A549 treated with dexamethasone at 1 μM for 4 hours (cell line): Measurements from ENCODE around the gene PTK7. TPM values are rescaled to one million over a fixed set of nuclear protein-coding genes. Genes with fewer than 3 reads are reported as not detected.

Source experiments
- total RNA-seq: library from RNA; stranded (reverse); fragments of 200-300 nt; extraction: Qiagen RNA extraction; gene quantifications from 5 replicates; pipeline ENCODE4 v1.2.3, GENCODE V29; 2022

The PTK7 gene
- total RNA-seq, result 4.0 to 5.0 TPM (median 4.4 TPM) in 5 replicates

GRCh38 chr6:43075670-43076463 lies at the start of gene PTK7:
Gene PTK7, plus strand, starts transcription at chr6:43076314. Its CDS starts 175 bp downstream, at chr6:43076489.

GRCh38 chr6:43053545-43054205 lies 22.4 kb upstream of the PTK7 start, which contains the start of gene CUL7:
Gene CUL7, minus strand, starts transcription at chr6:43053851. Its CDS starts 1,063 bp downstream, at chr6:43052788.

DNA sequence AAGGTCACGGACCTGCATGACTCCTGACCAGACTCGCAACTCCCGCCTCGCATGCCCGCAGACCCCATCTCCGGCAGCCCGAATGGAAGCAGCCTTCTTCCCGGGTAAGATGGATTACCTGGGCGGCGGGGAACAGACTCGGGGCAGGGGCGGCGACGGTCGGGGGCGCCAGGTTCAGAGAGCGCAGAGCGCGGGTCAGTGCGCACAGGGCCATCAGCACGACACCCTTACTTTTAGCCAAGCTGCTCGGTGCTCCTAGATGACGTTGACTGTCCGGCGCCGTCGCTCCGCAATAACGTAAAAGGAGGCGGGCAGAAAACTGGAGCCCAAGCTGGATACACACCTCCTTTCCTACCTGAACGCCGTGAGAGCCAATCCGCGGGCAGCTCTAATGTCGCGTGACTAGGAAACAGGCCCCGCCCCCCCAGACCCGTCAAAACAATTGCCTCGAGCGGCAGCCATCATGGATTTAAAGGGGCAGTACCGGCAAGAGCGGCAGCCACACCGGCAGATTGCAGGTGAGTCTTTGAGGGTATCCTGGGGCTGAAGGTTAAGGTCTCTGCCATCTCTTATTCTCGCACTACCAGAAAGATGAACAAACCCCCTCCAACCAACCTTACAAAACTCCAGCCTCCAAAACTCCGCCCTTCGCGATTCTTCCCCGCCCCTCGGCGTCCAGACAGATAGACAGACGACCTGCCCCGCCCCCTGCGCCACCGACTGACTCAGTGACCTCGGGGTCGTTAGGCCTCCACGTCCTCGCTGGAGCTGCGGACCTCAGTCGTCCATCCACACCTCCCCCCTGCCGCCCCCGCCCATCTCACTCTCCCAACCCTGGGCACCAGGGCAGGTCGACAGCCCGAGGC lies 16.7 kb upstream of the PTK7 start, which contains the start of the genes KLC4 and MRPL2:
Gene KLC4, plus strand, starts transcription at position 464 of the 866 bp plus-strand sequence. CDS start 1,705 bp downstream, outside the sequence.
Gene MRPL2, minus strand, starts transcription at position 267 of the 866 bp plus-strand sequence. Its CDS starts 53 bp downstream, at position 214.

DNA sequence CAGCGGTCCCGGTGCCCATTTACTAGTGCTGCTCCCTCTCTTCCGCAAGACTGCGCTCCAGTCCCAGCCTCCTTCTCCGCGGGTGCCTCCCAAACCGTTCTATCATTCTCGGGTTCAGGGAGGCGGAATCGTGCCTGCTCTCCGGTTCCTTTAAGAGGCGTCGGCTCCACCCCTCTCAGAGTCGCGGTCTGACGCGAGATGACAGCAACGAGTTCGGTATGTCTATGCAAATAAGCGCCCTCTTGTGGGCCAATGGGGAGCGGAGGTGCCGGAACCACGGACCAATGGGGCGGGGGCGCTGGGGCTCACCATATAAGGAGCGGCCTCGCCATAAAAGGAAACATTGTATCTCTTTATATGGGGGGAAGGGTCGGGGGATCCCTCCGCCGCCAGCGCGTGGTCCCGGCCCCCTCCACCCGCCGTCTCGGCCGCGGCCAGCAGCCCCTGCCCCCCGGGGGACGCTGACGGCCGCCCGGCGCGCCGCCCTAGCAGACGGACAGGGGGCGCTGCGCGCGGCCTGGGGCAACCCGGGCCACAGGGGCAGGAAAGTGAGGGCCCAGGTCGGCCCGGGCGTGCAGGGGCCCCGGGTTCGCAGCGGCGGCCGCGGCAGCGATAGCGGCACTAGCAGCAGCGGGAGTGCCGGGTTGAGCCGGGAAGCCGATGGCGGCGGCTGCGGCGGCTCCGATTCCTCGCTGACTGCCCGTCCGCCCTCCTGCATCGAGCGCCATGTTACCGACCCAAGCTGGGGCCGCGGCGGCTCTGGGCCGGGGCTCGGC lies 95.0 kb downstream of the PTK7 start, which contains the start of gene SRF:
Gene SRF, plus strand, starts transcription at position 339 of the 776 bp plus-strand sequence. Its CDS starts 388 bp downstream, at position 727.

DNA sequence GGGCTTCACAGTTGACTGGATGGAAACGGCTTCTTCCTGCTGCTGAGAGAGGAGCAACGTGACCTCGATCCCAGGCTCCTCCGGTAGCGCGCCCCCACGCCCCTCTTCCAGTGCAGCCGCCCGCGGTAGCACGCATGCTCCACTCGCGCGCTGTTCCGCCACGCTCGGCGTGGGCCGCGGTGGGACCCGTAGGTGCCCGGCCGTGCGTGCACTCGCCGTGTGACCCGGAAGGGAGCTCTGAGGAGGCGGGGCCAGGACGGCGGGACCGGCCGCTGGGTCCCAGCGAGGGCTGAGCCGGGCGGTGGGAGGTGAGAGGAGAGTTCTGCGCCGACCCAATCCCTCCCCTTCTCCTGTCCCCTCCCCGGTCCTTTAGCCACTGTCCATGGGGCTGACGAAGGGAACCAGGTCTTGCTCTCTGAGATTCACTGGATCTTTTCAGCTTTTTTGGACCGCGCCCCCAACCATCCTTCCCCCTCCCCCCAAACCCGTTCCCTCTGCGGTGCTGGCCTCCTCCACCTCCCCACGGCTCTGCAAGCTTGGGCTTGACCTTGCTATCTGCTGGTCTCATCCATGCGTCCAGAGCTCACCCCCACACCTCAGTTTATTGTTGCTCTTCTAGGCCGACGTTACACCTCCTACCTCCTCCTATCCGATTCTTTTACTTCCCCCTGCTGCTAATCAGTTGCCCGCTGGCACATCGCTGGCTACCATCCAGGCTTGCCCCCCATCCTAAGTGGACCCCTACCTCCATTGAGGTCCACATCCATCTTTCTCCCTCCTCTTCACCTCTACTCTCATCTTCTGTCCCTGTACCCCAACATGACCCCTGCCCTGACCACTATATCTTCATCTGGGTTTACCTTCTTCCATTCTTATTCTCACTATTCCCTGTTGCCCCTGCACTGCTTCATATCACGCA lies 106.1 kb downstream of the PTK7 start, which contains the start of gene CUL9:
Gene CUL9, plus strand, starts transcription at position 255 of the 919 bp plus-strand sequence. CDS start 2,115 bp downstream, outside the sequence.

Other genes with a start within 250 kb of the PTK7 start
- gene RPL7L1, start 196.7 kb upstream of the PTK7 start, total RNA-seq, result 63.6 to 78.7 TPM (median 69.2 TPM) in 5 replicates
- gene PTCRA, start 160.3 kb upstream of the PTK7 start, total RNA-seq, result not detected in 5 replicates
- 33.9 to 43.7 TPM (median 41.4 TPM) in 5 replicates for gene CNPY3, start 146.8 kb upstream of the PTK7 start, total RNA-seq
- gene GNMT, start 115.6 kb upstream of the PTK7 start, total RNA-seq, result 0.08 to 0.19 TPM (median 0.13 TPM) in 4 of 5 replicates, not detected in the other
- 5.8 to 10.5 TPM (median 10.1 TPM) in 5 replicates for gene PEX6, start 97.1 kb upstream of the PTK7 start, total RNA-seq
- gene PPP2R5D, start 91.7 kb upstream of the PTK7 start, total RNA-seq, result 28.4 to 31.5 TPM (median 29.7 TPM) in 5 replicates
- gene MEA1, start 62.4 kb upstream of the PTK7 start, total RNA-seq, result 93.9 to 110 TPM (median 98.0 TPM) in 5 replicates
- gene KLHDC3, start 62.1 kb upstream of the PTK7 start, total RNA-seq, result 25.9 to 28.6 TPM (median 27.3 TPM) in 5 replicates
- gene RRP36, start 54.7 kb upstream of the PTK7 start, total RNA-seq, result 70.2 to 79.1 TPM (median 72.4 TPM) in 5 replicates
- gene CUL7, start 22.5 kb upstream of the PTK7 start, total RNA-seq, result 5.4 to 8.8 TPM (median 8.4 TPM) in 5 replicates
- 51.6 to 56.6 TPM (median 55.3 TPM) in 5 replicates for gene MRPL2, start 16.9 kb upstream of the PTK7 start, total RNA-seq
- gene KLC4, start 16.7 kb upstream of the PTK7 start, total RNA-seq, result 4.9 to 8.2 TPM (median 6.4 TPM) in 5 replicates
- 12.2 to 17.9 TPM (median 16.7 TPM) in 5 replicates for gene SRF, start 95.0 kb downstream of the PTK7 start, total RNA-seq
- 6.1 to 9.7 TPM (median 9.2 TPM) in 5 replicates for gene CUL9, start 105.9 kb downstream of the PTK7 start, total RNA-seq
- gene DNPH1, start 153.2 kb downstream of the PTK7 start, total RNA-seq, result 77.1 to 92.6 TPM (median 87.3 TPM) in 5 replicates
- 0.02 to 0.07 TPM (median 0.05 TPM) in 5 replicates for gene TTBK1, start 167.2 kb downstream of the PTK7 start, total RNA-seq
- not detected in 5 replicates for gene SLC22A7, start 221.9 kb downstream of the PTK7 start, total RNA-seq
- 0.11 to 0.71 TPM (median 0.28 TPM) in 5 replicates for gene CRIP3, start 232.5 kb downstream of the PTK7 start, total RNA-seq